Measurements from ENCODE around the gene EVA1C.
"Not testable (repeated sequence)": the region's sequence is repeated elsewhere in the genome, so short reads cannot be mapped to it uniquely, and the experiment has no call there.

EVA1C gene

DNA sequence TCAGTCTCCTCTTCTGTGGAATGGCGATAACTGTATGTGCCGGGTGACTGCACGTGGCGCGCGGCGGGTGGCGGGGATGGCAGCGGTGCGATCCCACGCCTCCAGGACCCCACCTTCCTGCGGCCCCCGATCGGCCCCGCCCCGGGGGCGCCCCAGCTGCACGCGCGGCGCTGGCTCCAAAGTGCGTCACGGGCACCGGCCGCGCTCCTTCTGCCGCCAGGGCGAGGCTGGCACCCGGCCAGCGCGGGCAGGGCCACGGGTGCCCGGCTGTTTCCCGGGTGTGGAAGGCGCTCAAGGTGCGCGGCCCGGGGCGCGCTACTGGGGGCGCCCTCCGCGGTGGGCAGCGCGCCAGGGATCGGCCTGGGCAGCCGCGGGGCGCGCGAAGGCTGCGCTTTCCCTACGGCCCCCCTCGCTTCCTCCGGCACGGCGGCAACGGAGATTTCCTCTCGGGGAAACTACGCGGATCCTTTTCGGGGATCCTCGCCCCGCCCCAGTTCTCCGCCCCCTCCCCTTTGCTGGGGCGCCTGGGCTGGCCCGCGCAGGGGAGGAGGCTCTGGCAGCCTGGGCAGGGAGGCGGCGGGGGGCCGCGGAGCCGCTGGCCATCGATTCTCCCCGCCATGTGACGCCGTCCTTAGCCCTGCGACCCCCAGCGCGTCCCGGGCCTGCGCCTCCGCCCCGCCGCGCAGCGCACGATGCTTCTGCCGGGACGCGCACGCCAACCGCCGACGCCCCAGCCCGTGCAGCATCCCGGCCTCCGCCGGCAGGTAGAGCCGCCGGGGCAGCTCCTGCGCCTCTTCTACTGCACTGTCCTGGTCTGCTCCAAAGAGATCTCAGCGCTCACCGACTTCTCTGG lies at the start of gene EVA1C:
Gene EVA1C, plus strand, starts transcription at position 545 of the 853 bp plus-strand sequence. Its CDS starts 148 bp downstream, at position 693.
- peak within 1 kb of the TSS; percentile 98 for H3K27ac ChIP-seq
- ChIA-PET CTCF (interaction anchor here (0.5 to 1.0 kb wide), 3 partner anchors 8 to 11 kb away, joined by 3 to 5 read pairs (median 3); no protein-coding TSS in a partner anchor), POLR2A (ENCODE audit: low non-redundant PET) (interaction anchor here (0.6 to 0.9 kb wide), 2 partner anchors 14 to 188 kb away, joined by 3 read pairs; no protein-coding TSS in a partner anchor)
- peak; percentile 57 for DNase-seq (ENCODE audit: low spot score)
- TF ChIP-seq CTCF (conservative IDR thresholded peaks at IDR 0.05; ENCODE audit: low read depth), result peak; percentile 24; the same call in 1 of the 2 replicates

DNA sequence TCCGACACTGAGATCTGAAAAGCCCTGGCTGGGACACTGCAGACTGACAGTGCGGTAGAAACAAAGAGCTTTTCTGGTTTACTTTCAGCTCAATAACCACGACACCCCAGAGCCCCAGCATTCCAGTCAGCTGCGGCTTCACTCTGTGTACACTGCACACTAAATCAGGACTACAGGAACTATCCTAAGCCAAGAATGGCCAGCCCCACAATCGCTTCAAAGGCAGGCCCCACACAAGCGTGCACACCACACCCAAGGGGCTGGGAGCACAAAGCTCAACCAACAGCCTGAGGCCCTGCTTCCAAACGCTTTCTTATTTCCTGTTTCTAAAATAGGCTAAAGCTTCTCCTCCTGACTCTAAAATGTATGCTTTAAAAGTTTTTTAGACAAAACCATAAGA lies 48.1 kb upstream of the EVA1C start:
- DNase-seq (ENCODE audit: low spot score), result no peak
- no peak for TF ChIP-seq CTCF (conservative IDR thresholded peaks at IDR 0.05; ENCODE audit: low read depth)
- H3K27ac ChIP-seq, result 0 out of 2 replicates have a peak overlapping the region, but pooled peaks have one; percentile 10
- CTCF ChIA-PET, result interaction anchor here (0.6 kb wide), 2 partner anchors 10 to 492 kb away, joined by 3 to 4 read pairs; partner anchors contain the start of gene HUNK
- POLR2A ChIA-PET (ENCODE audit: low non-redundant PET), result no interaction called here

GRCh38 chr21:32364796-32365195 lies 47.7 kb upstream of the EVA1C start:
- POLR2A ChIA-PET (ENCODE audit: low non-redundant PET), result no interaction called here
- H3K27ac ChIP-seq, result 0 out of 2 replicates have a peak overlapping the region, but pooled peaks have one; percentile 13
- TF ChIP-seq CTCF (conservative IDR thresholded peaks at IDR 0.05; ENCODE audit: low read depth), result no peak
- CTCF ChIA-PET, result interaction anchor here (0.6 to 0.7 kb wide), 3 partner anchors 11 to 492 kb away, joined by 3 to 4 read pairs (median 3); partner anchors contain the start of gene HUNK
- no peak for DNase-seq (ENCODE audit: low spot score)

DNA sequence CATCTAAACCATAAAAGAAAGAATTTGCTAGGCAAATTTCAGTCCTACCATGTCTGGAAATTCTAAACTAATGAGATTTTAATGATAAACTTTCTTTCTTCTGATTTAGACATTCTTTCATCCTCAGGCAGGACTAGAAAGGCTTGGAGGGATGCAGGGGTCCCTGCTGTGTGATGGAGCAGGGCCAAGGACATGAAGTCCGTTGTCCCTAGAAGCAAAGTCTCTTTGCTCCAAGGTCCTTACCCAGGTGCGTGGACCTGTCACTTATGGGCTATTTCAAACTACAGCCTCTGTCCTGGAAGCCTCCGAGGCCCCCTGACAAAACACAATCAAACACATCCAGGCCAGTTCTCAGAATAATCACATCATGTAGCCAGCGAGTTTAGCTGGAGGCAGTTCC lies 46.3 kb upstream of the EVA1C start:
- no peak for TF ChIP-seq CTCF (conservative IDR thresholded peaks at IDR 0.05; ENCODE audit: low read depth)
- no peak overlapping the region for H3K27ac ChIP-seq
- ChIA-PET POLR2A (ENCODE audit: low non-redundant PET) (no interaction called here), CTCF (interaction anchor here (2.1 kb wide), 1 partner anchor 235 kb away, joined by 7 read pairs; no protein-coding TSS in a partner anchor)
- DNase-seq (ENCODE audit: low spot score), result no peak

GRCh38 chr21:32367158-32367557 lies 45.3 kb upstream of the EVA1C start:
- no peak for TF ChIP-seq CTCF (conservative IDR thresholded peaks at IDR 0.05; ENCODE audit: low read depth)
- ChIA-PET CTCF (interaction anchor here (2.1 kb wide), 1 partner anchor 234 kb away, joined by 7 read pairs; no protein-coding TSS in a partner anchor), POLR2A (ENCODE audit: low non-redundant PET) (no interaction called here)
- H3K27ac ChIP-seq, result no peak overlapping the region
- no peak for DNase-seq (ENCODE audit: low spot score)

GRCh38 chr21:32368386-32368785 lies 44.1 kb upstream of the EVA1C start:
- no peak for DNase-seq (ENCODE audit: low spot score)
- CTCF ChIA-PET, result interaction anchor here (0.5 to 2.1 kb wide), 2 partner anchors 26 to 232 kb away, joined by 3 to 7 read pairs; no protein-coding TSS in a partner anchor
- POLR2A ChIA-PET (ENCODE audit: low non-redundant PET), result no interaction called here
- no peak for TF ChIP-seq CTCF (conservative IDR thresholded peaks at IDR 0.05; ENCODE audit: low read depth)
- 0 out of 2 replicates have a peak overlapping the region, but pooled peaks have one; percentile 7 for H3K27ac ChIP-seq

GRCh38 chr21:32368961-32369360 lies 43.5 kb upstream of the EVA1C start:
- H3K27ac ChIP-seq; POLR2A ChIA-PET (ENCODE audit: low non-redundant PET); DNase-seq (ENCODE audit: low spot score); CTCF ChIA-PET: not testable (repeated sequence)

Data from RWPE1 (cell line).